Dermis microvascular lymphatic vessel endothelial cell (primary cell): Measurements from ENCODE around the gene TDP2. TPM values are rescaled to one million over a fixed set of nuclear protein-coding genes. Genes with fewer than 3 reads are reported as not detected.
"Not testable (repeated sequence)": the region's sequence is repeated elsewhere in the genome, so short reads cannot be mapped to it uniquely, and the experiment has no call there.

Source experiments
- DNase-seq, 2 donors: peaks; one replicate each; pipeline versions ENCODE4 v3.0.0 to v3.0.0-alpha.2; 2010; ENCODE audit warnings: low read depth in 2 of 2
- total RNA-seq: library from RNA; depleted of rRNA; stranded (reverse); fragments of >200 nt; gene quantifications from 2 replicates; pipeline ENCODE4 v1.2.1, GENCODE V29; 2014

The TDP2 gene
- total RNA-seq, 1 donor from 2014 or later: 20.0 TPM

DNA sequence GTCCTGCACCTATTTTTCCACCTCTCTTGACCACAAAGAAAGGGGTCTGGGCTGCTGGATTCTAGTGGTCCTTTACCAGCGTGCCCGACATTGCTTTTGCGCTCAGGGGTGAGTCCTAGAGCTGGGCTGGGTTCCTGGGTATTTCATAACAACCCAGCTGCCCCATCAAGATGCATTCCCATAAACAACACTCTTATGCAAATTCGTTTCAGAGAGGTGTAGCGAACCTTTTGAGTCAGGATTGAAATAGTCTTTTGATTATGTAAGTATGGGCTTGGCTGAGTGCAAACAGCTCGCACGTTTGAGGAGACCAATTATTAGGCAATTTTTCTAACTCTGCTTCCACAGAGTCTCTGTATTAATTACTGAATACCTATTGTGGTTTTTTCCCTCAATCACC, 13.9 kb upstream of the TDP2 start:
- no peak for DNase-seq

DNA sequence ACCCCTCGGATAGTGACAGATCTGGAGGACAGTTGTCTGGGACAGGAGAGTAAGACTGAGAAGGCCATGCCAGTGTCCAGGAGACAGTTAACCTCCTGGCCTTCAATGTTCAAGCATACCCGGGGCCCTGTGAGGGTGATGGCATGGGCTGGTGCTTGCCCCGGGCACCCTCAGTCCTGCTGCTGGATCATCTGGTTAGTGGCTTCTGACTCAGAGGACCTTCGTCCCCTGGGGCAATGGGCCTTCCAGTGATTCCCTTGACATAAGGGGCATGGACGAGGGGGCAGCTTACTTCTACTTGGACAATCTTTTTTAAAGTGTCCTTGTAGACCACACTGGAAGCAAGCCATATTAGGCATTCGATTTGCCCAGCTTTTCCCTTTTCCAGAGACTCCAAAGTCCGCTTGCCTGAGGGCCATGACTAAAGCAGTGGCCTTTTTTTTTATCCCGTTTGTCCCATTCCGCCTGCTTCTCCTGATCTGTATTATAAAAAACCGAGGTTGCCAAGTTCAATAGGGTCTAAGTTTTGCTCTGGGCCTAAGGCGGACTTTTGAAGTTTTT, 12.2 kb upstream of the TDP2 start:
- DNase-seq: not testable (repeated sequence)

DNA sequence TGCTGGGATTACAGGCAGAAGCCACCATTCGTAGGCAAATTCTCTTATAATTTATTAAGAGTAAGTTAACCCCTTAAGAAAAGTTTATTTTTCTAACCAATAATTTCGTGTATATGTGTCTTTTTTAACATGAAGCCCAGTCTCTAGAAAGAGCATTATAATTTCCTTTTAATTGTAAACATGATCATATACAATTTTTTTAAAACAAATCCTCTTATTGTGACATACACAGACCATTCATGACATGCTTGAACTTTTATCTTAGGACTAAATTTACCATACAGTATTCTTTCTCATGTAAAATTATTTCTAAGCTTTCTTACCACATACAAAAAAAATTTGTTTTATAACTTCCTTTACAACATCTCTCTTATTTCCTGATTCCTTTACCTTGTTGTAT, 6.9 kb upstream of the TDP2 start:
- DNase-seq: no peak

DNA sequence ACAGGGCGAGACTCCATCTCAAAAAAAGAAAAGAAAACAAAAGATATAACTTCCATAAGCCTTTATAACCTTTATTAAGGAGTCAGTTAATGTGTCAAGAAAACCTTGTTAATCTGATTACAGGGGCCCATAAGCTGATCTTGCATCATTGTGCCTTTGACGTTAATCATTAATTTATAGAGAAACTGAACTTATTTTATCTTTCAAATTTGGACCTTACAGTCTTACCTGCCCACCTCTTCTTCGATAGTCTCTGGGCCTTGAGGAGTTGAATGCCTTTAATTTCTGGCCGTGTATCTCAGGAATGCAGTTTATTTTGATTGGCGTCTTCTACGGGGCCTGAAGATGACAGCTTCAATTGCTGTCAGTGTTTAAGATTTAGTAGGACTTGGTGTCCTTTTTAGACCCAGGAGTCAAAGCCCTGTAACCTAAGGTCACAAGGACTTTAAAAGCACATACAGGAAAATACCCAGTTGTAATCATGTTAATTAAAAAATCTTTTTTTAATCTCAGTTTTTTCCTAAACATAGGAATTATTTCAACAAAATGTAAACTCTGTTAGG, 6.0 kb upstream of the TDP2 start:
- no peak for DNase-seq

DNA sequence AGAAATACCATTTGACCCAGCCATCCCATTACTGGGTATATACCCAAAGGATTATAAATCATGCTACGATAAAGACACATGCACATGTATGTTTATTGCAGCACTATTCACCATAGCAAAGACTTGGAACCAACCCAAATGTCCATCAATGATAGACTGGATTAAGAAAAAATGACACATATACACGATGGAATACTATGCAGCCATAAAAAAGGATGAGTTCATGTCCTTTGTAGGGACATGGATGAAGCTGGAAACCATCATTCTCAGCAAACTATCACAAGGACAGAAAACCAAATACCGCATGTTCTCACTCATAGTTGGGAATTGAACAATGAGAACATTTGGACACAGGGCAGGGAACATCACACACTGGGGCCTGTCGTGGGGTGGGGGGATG, 4.4 kb upstream of the TDP2 start:
- not testable (repeated sequence) for DNase-seq

DNA sequence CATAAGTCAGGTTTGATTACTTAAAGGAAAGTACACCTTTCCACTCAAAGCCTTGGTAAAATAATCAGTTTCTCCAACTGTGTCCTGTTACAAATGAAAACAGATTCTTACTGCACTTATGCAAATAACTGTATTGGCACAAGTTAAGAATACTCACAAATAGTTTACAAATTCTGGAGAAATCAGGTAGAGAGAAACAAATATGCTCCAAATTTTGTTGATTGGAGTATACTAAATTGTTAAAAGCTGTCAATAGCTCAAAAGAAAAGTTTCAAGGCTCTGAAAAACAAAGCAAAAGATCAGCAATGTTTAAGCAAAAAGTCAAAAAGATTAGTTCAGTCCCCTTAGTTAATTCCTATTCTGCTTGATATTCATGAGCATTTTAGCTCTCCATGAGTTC, 3.8 kb upstream of the TDP2 start:
- DNase-seq: not testable (repeated sequence)

DNA sequence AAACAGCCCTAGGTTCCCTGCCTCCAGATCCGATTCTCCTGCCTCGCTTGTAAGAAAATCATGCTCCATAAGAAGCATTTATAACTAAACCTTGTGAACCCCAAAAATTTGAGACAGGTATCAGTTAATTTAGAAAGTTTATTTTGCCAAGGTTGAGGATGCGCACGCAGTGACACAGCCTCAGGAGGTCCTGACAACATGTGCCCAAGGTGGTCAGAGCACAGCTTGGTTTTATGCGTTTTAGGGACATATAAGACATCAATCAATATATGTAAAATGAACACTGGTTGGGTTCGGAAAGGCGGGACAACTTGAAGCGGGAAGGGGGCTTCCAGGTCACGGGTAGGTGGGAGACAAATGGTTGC, 2.3 kb upstream of the TDP2 start:
- DNase-seq: no peak

DNA sequence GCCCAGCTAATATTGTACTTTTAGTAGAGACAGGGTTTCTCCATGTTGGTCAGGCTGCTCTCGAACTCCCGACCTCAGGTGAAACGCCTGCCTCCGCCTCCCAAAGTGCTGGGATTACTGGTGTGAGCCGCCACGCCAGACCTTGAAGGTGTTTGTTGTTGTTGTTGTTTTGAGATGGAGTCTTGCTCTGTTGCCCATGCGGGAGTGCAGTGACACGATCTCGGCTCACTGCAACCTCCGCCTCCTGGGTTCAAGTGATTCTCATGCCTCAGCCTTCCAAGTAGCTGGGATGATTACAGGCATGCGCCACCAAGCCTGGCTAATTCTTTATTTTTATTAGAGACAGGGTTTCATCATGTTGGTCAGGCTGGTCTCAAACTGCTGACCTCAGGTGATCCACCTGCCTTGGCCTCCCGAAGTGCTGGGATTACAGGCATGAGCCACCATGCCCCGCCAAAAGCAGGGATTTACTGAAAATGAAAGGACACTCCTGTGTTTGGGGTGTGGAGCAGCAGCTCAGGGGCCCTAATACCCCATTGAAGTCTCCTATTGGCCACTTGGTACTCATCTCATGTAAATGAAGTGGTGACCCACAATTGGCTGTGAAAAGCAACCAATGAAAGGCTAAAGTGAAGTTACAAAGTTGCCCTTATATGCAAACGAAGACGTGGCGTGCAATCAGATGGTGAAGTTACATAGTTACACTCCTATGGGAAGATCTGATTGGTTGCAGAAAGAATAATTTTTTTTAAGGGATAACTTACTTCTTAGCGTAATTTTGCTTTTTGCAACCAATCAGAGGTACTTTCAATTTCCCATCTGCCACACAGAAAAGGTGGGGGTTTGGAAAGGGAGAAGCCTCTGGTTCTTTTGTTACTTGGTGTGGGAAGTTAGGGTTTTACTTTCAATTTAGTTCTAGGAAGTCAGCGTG, 1.6 kb upstream of the TDP2 start:
- not testable (repeated sequence) for DNase-seq

DNA sequence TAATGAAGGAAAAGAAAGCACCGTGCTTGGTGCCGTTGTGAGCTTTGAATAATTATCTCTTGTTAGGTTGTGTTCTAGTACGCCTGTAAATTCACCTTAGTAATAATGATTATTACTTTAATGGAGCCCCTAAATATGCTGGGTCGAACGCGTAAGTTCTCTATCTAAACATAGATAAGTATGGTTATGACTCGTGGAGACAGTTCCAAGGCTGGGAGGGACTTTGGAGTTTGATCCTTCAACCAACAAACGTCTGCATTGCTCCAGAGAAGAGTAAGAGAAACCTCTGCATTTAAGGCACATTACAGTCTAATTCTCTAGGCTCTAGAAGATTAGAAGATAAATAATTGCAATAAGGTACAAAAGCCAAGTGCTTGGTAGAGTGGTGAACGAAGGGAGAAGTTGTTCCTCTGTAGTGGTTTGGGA, 692 bp upstream of the TDP2 start:
- peak in 1 of 2 donors; percentile 31 for DNase-seq

DNA sequence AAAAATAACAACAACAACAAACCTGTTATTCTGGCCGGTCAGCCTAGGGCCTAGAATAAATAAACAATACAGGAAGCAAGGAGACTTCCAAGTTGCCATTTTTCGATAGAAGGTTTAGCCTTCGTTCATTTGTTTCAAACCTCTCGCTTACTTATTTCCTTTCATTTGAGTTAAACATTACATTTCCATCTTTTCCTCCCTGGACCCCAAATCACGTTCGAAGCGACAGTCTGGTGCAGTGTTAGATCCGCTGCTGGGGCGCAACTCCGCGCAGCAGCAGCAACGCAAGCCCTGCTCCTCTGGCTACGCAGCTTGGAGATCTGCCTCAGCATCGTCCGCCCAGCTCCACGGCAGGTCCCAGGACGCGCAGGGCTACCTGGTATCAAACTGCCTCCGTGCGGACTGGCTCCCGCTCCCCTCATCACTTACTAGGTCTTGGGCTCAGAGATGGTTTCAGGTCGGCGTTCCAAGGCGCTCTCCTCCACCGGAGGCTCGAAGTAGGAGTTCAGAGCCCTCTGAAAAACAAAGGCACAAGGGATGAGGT, 530 bp downstream of the TDP2 start:
- DNase-seq: peak; percentile 4 to 43

DNA sequence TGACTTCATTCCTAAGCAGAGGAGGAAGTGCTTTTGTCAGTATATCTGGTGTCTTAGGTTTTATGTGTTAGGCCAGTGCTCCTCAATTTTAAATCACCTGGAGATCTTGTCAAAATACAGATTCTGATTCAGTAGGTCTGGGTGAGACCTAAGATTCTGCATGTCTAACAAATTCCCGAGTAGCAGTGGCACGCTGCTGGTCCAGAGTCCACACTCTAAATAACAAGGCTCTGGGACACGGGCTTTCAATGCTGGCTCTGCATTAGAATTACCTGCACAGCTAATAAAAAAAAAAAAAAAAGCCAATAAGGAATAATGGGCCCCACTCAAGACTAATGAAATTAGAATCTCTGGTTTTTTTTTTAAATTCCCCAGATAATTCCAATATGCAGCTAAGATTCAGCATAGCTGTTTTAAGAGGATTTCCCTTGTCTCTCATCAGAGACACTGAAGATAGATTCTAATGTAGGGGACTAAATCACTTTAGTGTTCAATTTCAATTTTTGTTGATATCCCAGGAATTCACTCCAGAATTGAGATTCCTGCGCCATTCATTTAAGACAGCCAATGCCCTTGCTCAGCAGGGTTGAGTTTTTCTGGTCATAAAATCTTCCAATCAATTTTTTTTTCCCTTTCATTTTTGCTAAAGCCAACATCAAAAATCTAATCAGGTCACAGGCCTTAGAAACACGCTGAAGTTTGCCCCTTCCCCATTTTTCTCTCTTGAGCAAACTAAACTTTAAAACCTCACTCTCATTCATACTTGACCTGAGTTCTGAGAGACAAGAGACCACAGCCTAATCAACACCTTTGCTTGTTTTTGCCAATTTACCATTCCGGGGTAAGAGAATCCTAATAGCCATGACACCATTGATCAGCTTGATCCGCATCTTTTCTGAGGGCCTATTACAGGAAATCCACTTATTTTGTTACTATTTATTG, 2.4 kb downstream of the TDP2 start:
- no peak for DNase-seq

DNA sequence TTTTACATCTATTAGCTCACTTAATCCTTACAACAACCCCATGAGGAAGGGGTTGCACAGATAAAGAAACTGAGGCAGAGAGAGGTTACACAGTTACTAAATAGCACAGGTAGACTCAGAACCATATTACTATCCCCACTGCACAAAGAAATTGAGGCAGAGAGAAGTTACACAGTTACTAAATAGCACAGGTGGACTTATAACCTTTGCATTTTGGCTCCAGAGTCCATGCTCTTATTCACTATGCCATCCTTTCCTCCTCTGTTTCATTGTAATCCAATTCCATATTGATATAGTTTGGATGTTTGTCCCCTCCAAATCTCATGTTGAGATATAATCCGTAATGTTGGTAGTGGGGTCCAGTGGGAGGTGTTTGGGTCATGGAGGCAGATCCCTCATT, 3.5 kb downstream of the TDP2 start:
- no peak for DNase-seq

DNA sequence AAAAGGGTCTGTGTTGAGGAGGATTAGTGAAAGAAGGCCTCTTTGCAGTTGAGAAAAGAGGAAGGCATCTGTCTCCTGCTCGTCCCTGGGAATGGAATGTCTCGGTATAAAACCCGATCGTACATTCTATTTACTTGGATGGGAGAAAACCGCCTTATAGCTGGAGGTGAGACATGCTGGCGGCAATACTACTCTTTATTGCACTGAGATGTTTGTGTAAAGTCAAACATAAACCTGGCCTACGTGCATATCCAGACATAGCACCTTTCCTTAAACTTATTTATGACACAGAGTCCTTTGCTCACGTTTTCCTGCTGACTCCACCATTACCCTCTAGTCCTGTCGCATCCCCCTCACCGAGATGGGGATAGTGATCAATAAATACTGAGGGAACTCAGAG, 4.5 kb downstream of the TDP2 start:
- DNase-seq: no peak

DNA sequence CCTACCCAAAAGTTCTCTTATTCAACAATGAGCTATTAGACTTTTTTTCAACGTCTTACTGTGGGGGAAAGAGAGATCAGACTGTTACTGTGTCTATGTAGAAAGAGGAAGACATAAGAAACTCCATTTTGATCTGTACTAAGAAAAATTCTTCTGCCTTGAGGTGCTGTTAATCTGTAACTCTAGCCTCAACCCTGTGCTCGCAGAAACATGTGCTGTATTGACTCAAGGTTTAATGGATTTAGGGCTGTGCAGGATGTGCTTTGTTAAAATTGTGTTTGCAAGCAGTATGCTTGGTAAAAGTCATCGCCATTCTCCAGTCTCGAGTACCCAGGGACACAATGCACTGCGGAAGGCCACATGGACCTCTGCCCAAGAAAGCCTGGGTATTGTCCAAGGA, 4.9 kb downstream of the TDP2 start:
- not testable (repeated sequence) for DNase-seq

DNA sequence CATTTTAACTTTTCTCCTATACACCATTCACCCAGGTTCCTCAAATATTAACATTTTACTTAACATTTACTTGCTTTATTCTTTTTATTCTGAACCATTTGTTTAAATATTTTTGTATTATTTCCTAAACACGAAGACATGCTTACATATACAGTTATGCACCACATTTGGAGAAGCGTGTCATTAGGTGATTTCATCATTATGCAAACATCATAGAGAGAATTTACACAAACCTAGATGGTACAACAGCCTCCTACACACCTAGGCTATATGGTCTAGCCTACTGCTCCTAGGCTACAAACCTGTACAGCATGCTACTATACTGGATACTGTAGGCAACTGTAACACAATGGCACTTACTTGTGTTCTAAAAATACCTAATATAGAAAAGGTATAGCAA, 6.6 kb downstream of the TDP2 start:
- no peak for DNase-seq

DNA sequence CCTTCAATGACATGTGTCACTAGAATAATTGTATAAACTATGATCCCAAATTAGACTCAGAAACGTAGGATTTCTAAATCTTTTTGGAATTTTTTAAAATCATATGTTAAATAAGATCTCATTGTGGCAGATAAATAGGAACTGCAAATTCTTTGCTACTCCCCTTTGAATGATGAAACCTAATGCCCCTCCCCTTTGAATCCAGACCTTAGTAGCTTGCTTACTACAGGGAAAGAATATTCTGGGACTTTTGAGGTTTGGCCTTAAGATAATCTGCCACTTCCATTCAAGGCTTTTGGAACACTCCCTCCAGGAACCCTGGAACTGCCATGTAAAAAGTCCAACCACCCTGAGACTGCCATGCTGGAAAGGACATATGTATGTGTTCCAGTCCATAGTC, 7.1 kb downstream of the TDP2 start:
- DNase-seq: no peak

DNA sequence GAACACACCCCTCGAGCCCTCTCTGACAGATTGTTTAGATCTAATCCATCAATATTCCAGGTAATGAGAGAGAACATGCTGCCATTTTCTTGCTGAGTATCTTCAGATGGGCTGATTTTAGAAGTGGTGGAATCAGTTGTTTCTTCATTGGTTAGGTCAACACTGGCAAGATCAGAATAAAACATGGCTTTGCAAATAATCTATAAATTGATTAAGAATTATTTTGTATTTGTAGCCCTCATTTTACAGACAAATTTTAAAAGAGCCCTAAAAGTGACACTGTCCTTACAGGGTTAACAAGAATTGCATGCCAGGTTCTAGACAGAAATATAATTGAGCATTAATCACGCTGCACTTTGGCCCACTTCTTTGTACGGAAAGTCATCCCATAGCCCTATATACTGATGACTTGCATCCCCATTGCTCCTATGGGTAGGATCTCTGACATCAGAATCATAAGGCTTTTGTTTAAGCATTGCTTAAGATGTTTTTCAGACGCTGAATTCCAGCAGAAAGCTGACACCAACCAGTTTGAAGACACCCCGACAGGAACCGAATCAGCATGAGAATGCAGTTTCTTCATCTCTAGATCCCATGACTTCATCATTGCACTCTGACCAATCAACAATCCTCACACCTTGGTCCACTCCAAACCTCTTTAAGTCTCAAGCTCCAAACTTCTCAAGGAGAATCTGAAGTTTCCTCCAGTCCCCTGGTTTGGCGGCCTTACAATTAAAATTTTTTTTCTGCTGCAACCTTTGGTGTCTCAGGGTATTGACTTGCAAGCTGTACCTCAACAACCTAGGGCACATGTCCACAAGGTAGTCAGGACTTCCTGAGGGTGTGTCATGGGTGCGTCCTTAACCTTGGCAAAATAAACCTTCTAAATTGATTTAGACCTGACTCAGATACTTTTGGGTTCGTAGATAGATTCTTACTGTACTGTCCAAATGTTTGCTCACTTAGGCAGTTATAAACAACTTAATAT, 7.8 kb downstream of the TDP2 start:
- DNase-seq: no peak

DNA sequence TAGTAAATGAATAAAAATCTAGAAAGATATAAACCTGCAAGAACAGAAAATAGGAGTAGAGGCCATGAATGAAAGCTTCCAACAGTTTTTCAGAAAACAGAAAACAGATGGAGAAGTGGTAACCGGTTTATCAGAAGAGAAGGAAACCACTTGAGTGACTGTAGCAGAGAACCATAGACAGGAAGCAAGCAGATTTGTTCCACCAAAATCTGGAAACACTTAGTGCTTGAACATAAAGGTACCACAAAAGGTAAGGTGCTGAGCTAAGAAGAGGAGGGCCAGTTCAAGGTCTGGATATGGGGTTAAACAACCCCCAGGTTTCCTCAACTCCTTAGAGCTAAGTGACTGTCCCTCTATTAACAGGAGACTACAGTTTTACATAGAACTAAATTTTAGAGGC, 11.5 kb downstream of the TDP2 start:
- DNase-seq: no peak

DNA sequence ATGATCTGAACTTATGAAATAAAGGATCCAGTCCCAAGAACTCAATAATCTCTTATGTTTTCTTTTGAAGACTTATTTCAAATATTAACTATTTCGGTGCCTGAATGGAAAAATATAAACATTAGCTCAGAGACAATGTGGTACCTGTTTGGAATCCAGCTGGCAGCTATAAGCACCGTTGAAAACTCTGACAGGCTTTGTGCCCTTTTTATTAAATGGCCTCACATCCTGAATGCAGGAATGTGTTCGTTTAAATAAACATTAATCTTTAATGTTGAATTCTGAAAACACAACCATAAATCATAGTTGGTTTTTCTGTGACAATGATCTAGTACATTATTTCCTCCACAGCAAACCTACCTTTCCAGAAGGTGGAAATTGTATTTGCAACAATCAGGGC, 16.3 kb downstream of the TDP2 start:
- peak; percentile 14 to 25 for DNase-seq

DNA sequence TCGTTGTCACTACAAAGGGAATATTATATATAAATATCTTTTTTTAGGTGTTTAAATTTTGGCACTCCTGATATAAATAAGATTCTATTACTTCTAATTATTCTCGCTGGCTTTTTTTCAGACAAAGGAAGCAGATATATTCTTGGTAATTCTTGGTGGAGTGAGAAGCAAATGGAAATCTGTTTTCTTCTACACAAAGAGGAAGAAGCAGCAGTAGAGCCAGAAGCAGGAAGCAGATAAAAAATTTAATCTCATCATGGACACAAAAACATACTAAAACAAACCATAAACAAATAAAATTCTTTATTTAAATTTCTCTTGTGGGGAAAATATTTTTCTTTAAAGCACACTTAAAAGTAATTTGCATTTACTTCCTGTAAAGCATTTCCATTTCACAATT, 17.0 kb downstream of the TDP2 start:
- no peak for DNase-seq
